A549 (cell line): Measurements from ENCODE around the gene PLEKHA7. TPM values are rescaled to one million over a fixed set of nuclear protein-coding genes. Genes with fewer than 3 reads are reported as not detected.

Source experiments
- ATAC-seq, 2 experiments: fragments of 200-7000 bp in 1 of 2; fragments of >200 bp in 1 of 2; cut with Nextera tagmentation in 1 of 2; cut with Tn5 transposase in 1 of 2; 3 replicates each; pipeline versions ENCODE4 v1.8.0 to v1.9.1; 2018 to 2020; ENCODE audit warnings: mild to moderate bottlenecking in 1 of 2, moderate library complexity in 1 of 2
- CTCF ChIA-PET: fragments of 300-600 bp; sonication (Branson Sonifier 250); formaldehyde crosslinking; extraction: SDS; loops from one replicate; lab custom pipeline; 2021; ENCODE audit warnings: antibody characterized with exemption, inconsistent platforms; lab: Yijun Ruan, JAX
- POLR2A ChIA-PET: fragments of 350-600 bp; formaldehyde crosslinking; extraction: SDS; loops from one replicate; lab custom pipeline; 2021; ENCODE audit warnings: antibody characterized with exemption, inconsistent platforms; lab: Yijun Ruan, JAX
- DNase-seq, 2 experiments: peaks; one replicate each; pipeline versions ENCODE4 v3.0.0 to v3.0.0-alpha.2; 2011 to 2016; ENCODE audit warnings: low read depth in 1 of 2, low spot score in 1 of 2
- FAIRE-seq: peaks from 2 replicates; lab custom pipeline; 2011; peaks lifted over from hg19 to GRCh38; lab: Jason Lieb, UNC
- H3K27ac ChIP-seq, 2 experiments: fragments of >200 bp; sonication (Bioruptor Twin); formaldehyde crosslinking; 3 replicates each; pipeline ENCODE4 v1.5.1; 2016 to 2017
- H3K4me1 ChIP-seq: fragments of >200 bp; sonication (Bioruptor Twin); formaldehyde crosslinking; 3 replicates; pipeline ENCODE4 v1.6.1; 2016
- H3K4me2 ChIP-seq: fragments of >200 bp; sonication (Bioruptor Twin); formaldehyde crosslinking; 3 replicates; pipeline ENCODE4 v1.6.1; 2016
- H3K4me3 ChIP-seq: fragments of >200 bp; sonication (Bioruptor Twin); formaldehyde crosslinking; 3 replicates; pipeline ENCODE4 v1.5.1; 2016
- H3K9me3 ChIP-seq: fragments of >200 bp; sonication (Bioruptor Twin); formaldehyde crosslinking; 3 replicates; pipeline ENCODE4 v1.6.1; 2016
- BHLHE40 ChIP-seq: IDR thresholded peaks from 2 replicates; pipeline ENCODE4 v1.6.1; 2012; ENCODE audit warnings: low read depth, low read length, inconsistent platforms
- CEBPB ChIP-seq, 2 experiments: fragments of >200 bp in 1 of 2; sonication (Bioruptor Twin) in 1 of 2; formaldehyde crosslinking in 1 of 2; IDR thresholded peaks; 2 replicates each; pipeline ENCODE4 v1.6.1; 2012 to 2016
- CHD2 ChIP-seq: fragments of 150-350 bp; IDR thresholded peaks from 2 replicates; pipeline ENCODE4 v1.6.1; 2014; ENCODE audit warnings: low read length; ENCODE audit not compliant: partially characterized antibody
- EHF ChIP-seq: fragments of 250-450 bp; sonication (Bioruptor Pico); IDR thresholded peaks from 2 replicates; pipeline ENCODE4 v1.5.0; 2020; ENCODE audit warnings: mild to moderate bottlenecking
- EHMT2 ChIP-seq: fragments of 200-600 bp; sonication (generic); IDR thresholded peaks from 2 replicates; pipeline ENCODE4 v1.6.1; 2016; ENCODE audit warnings: antibody characterized with exemption, low read depth, mild to moderate bottlenecking, moderate library complexity
- FOSB ChIP-seq: fragments of 250-450 bp; sonication (Bioruptor Pico); IDR thresholded peaks from 2 replicates; pipeline ENCODE4 v1.5.0; 2020; ENCODE audit warnings: mild to moderate bottlenecking, moderate library complexity
- FOSL2 ChIP-seq, 2 experiments: fragments of 450-650 bp in 1 of 2; fragments of >200 bp in 1 of 2; sonication (Bioruptor Twin) in 1 of 2; formaldehyde crosslinking; IDR thresholded peaks; 2 replicates each; pipeline versions ENCODE4 v1.5.0 to v1.6.1; 2016 to 2020; ENCODE audit warnings: mild to moderate bottlenecking in 1 of 2, moderate library complexity in 1 of 2
- GATA3 ChIP-seq: IDR thresholded peaks from 2 replicates; pipeline ENCODE4 v1.6.1; 2012; ENCODE audit warnings: borderline replicate concordance
- HOXA7 ChIP-seq: fragments of 250-450 bp; sonication (Bioruptor Pico); IDR thresholded peaks from 2 replicates; pipeline ENCODE4 v1.5.0; 2020; ENCODE audit warnings: mild to moderate bottlenecking, moderate library complexity
- JUN ChIP-seq, 2 experiments: fragments of >200 bp; sonication (Bioruptor Twin); formaldehyde crosslinking; IDR thresholded peaks; 2 replicates in 1 of 2; 3 replicates in 1 of 2; pipeline ENCODE4 v1.6.1; 2016 to 2017
- JUNB ChIP-seq: fragments of >200 bp; sonication (Bioruptor Twin); formaldehyde crosslinking; IDR thresholded peaks from 2 replicates; pipeline ENCODE4 v1.6.1; 2016
- KDM5A ChIP-seq: fragments of 200-600 bp; sonication (generic); IDR thresholded peaks from 2 replicates; pipeline ENCODE4 v1.6.1; 2016; ENCODE audit warnings: antibody characterized with exemption, mild to moderate bottlenecking
- MAFK ChIP-seq: fragments of 450-650 bp; IDR thresholded peaks from 2 replicates; pipeline ENCODE4 v1.6.1; 2014; ENCODE audit not compliant: partially characterized antibody
- MAZ ChIP-seq: fragments of 150-350 bp; IDR thresholded peaks from 2 replicates; pipeline ENCODE4 v1.6.1; 2014; ENCODE audit warnings: antibody characterized with exemption, low read depth, low read length, borderline replicate concordance
- MYC ChIP-seq: IDR thresholded peaks from 2 replicates; pipeline ENCODE4 v1.6.1; 2012; ENCODE audit warnings: mild to moderate bottlenecking, inconsistent platforms, low read length, improper control_type of control experiment, borderline replicate concordance
- NFE2L2 ChIP-seq: fragments of 150-350 bp; conservative IDR thresholded peaks from 2 replicates; pipeline ENCODE4 v1.6.1; 2014; ENCODE audit warnings: low read length
- WGBS: methylation state at CpG from one replicate; pipeline ENCODE4 v1.1.6; 2017; ENCODE audit errors: missing lambda C conversion rate; 5-methylcytosine and 5-hydroxymethylcytosine counted together
- polyA plus RNA-seq, 4 experiments: library from polyadenylated mRNA; depleted of rRNA in 3 of 4; stranded (reverse); fragments of >200 nt; fragmentation: RNase III in 1 of 4; extraction: RNeasy Plus Mini Kit Qiagen cat#74134 plus additional on column Dnase treatment in 1 of 4; gene quantifications; 2 replicates in 3 of 4; 3 replicates in 1 of 4; pipeline ENCODE4 v1.2.3, GENCODE V29; 2011 to 2017
- TF ChIP-seq, protein P1 (sequence below): fragments of >200 bp; sonication (Bioruptor Twin); formaldehyde crosslinking; IDR thresholded peaks from 3 replicates; pipeline ENCODE4 v1.5.1; 2016
- TF ChIP-seq, protein P2 (sequence below): fragments of 250-450 bp; sonication (Bioruptor Pico); IDR thresholded peaks from 2 replicates; pipeline ENCODE4 v1.5.0; 2021; ENCODE audit warnings: mild to moderate bottlenecking, moderate library complexity, borderline replicate concordance
- TF ChIP-seq, protein P3 (sequence below): fragments of >200 bp; sonication (Bioruptor Twin); formaldehyde crosslinking; IDR thresholded peaks from 3 replicates; pipeline ENCODE4 v1.6.1; 2016
- TF ChIP-seq, protein P4 (sequence below): fragments of 450-650 bp; IDR thresholded peaks from 2 replicates; pipeline ENCODE4 v1.6.1; 2014; ENCODE audit warnings: antibody characterized with exemption

The PLEKHA7 gene
- polyA plus RNA-seq, 2 of the 4 experiments (the other 2 are of a cell fraction), result 8.7 to 13.8 TPM

DNA sequence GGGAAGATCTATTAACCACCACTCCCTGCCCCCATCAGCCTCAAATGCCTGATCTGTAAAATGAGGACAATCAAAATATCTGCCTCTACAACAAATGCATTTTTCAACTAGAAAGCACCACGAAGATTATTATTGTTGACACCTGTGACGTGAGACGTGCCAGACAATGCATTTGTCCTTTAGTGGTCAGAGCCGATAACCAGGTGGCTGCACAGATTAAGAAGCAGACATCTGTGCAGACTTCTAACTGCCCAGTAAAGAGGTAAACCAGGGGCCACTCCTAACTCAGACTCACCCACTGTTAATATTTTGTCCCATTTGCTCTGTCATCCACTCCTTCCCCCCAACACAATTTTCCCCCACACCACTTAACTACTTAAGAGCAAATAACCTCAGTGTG is 11.7 kb downstream of the PLEKHA7 start (continued):
- TF ChIP-seq, protein P1, sequence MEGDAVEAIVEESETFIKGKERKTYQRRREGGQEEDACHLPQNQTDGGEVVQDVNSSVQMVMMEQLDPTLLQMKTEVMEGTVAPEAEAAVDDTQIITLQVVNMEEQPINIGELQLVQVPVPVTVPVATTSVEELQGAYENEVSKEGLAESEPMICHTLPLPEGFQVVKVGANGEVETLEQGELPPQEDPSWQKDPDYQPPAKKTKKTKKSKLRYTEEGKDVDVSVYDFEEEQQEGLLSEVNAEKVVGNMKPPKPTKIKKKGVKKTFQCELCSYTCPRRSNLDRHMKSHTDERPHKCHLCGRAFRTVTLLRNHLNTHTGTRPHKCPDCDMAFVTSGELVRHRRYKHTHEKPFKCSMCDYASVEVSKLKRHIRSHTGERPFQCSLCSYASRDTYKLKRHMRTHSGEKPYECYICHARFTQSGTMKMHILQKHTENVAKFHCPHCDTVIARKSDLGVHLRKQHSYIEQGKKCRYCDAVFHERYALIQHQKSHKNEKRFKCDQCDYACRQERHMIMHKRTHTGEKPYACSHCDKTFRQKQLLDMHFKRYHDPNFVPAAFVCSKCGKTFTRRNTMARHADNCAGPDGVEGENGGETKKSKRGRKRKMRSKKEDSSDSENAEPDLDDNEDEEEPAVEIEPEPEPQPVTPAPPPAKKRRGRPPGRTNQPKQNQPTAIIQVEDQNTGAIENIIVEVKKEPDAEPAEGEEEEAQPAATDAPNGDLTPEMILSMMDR, result no peak

DNA sequence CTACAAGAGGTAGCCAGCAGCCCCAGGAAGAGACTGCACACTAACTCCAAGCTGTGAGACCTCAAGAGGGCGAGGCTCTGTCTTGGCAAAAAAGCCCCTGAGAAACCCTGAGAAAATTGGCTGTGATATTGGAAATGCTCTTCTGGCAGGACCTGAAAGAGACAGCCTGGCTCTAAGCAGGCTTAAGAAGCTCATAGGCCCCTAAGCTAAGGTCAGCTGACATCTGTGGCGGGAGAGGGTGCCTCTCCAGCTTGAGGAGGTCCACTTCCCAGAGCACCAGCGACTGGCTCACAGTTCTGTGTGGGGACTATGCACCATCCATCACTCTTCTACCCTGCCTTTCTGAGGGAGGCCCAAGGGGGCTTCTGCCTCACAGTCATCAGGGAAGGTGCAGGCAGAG is 12.4 kb downstream of the PLEKHA7 start:
- H3K4me2 ChIP-seq, result no peak overlapping the region
- 87% methylated on average over 2 of the region's 3 CpGs for WGBS
- DNase-seq (no peak), FAIRE-seq (no peak), ATAC-seq (no peak)
- POLR2A ChIA-PET, result interaction anchor here (0.5 kb wide), 1 partner anchor 14 kb away, joined by 3 read pairs; no protein-coding TSS in a partner anchor
- no peak overlapping the region for H3K4me3 ChIP-seq
- no peaks in the 10 kb centered on the region; the same call in 2 of the 3 replicates for H3K9me3 ChIP-seq
- CTCF ChIA-PET, result interaction anchor here (3.6 kb wide), 1 partner anchor 61 kb away, joined by 12 read pairs; no protein-coding TSS in a partner anchor
- H3K27ac ChIP-seq, result no peak overlapping the region
- H3K4me1 ChIP-seq, result peaks cover 17% of the 10 kb centered on the region
- no peak for TF ChIP-seq EHF (CRISPR knock-in tag)
- TF ChIP-seq, protein P2, sequence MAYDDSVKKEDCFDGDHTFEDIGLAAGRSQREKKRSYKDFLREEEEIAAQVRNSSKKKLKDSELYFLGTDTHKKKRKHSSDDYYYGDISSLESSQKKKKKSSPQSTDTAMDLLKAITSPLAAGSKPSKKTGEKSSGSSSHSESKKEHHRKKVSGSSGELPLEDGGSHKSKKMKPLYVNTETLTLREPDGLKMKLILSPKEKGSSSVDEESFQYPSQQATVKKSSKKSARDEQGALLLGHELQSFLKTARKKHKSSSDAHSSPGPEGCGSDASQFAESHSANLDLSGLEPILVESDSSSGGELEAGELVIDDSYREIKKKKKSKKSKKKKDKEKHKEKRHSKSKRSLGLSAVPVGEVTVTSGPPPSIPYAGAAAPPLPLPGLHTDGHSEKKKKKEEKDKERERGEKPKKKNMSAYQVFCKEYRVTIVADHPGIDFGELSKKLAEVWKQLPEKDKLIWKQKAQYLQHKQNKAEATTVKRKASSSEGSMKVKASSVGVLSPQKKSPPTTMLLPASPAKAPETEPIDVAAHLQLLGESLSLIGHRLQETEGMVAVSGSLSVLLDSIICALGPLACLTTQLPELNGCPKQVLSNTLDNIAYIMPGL (CRISPR knock-in tag), result no peak
- no peak for TF ChIP-seq HOXA7
- no peak for TF ChIP-seq EHMT2
- no peak for TF ChIP-seq CHD2
- TF ChIP-seq FOSL2 (IDR thresholded peaks at IDR 0.05), result no peak
- no peak for TF ChIP-seq FOSL2 (CRISPR knock-in tag; IDR thresholded peaks at IDR 0.05)
- no peak for TF ChIP-seq MAFK
- no peak for TF ChIP-seq JUNB
- TF ChIP-seq BHLHE40, result no peak
- TF ChIP-seq, protein P1, result no peak
- no peak for TF ChIP-seq KDM5A
- TF ChIP-seq NFE2L2, result no peak
- no peak for TF ChIP-seq MYC
- TF ChIP-seq CEBPB (IDR thresholded peaks at IDR 0.05), result no peak
- TF ChIP-seq GATA3, result no peak
- TF ChIP-seq, protein P3, sequence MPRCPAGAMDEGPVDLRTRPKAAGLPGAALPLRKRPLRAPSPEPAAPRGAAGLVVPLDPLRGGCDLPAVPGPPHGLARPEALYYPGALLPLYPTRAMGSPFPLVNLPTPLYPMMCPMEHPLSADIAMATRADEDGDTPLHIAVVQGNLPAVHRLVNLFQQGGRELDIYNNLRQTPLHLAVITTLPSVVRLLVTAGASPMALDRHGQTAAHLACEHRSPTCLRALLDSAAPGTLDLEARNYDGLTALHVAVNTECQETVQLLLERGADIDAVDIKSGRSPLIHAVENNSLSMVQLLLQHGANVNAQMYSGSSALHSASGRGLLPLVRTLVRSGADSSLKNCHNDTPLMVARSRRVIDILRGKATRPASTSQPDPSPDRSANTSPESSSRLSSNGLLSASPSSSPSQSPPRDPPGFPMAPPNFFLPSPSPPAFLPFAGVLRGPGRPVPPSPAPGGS, result no peak
- no peak for TF ChIP-seq FOSB (CRISPR knock-in tag)
- no peak for TF ChIP-seq MAZ
- TF ChIP-seq, protein P4, sequence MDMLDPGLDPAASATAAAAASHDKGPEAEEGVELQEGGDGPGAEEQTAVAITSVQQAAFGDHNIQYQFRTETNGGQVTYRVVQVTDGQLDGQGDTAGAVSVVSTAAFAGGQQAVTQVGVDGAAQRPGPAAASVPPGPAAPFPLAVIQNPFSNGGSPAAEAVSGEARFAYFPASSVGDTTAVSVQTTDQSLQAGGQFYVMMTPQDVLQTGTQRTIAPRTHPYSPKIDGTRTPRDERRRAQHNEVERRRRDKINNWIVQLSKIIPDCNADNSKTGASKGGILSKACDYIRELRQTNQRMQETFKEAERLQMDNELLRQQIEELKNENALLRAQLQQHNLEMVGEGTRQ, result no peak
- no peak for TF ChIP-seq JUN (IDR thresholded peaks at IDR 0.05)
